Activated CD8-positive, alpha-beta memory T cell treated with anti-CD3 and anti-CD28 coated beads for 48 hours (primary cell): ENCODE data around the gene WDR7.

Experiments
- DNase-seq, 3 experiments: peaks; one replicate each; pipeline ENCODE4 v3.0.0-alpha.2; 2020; ENCODE audit warnings: low read depth in 2 of 3, low spot score in 2 of 3

WDR7 gene

DNA sequence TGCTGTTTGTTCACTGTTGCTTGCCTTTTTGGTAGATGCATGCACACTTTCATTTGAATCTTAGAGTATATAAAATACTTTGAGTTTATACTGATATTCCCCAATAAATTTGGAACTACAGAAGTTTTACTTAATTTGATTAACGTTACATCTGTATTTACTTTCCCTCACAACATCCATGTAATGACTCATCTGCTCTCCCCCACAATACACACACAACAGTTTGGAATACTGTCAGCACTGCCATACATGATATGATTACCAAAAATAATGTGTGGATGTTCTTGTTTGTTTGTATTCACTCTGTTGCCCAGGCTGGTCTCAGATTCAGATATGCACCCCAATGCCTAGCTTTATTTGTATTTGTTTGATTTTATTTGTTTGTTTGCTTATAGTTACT is 144.2 kb downstream of the WDR7 start:
- DNase-seq, result no peak

DNA sequence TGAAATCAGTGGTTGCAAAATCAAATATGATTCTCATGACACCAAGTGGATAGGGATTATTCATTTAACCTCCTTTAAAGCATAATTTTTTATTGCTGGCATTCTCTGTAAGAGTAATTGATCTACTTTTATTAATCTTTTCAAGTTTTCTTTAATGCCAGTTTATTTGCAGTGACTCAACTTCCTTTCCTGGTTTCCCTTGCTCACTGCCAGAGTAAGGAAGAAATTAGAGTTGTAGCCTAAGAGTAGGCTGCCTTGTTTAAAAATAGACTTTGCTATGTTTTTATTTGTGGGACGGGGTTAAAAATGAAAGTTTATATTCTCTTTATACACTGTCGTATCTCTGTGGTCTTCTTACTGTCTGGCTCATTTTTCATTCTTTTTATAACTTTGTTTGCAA is 148.6 kb downstream of the WDR7 start:
- DNase-seq, result no peak

GRCh38 chr18:56803051-56803450 is 151.9 kb downstream of the WDR7 start:
- DNase-seq, result no peak

DNA sequence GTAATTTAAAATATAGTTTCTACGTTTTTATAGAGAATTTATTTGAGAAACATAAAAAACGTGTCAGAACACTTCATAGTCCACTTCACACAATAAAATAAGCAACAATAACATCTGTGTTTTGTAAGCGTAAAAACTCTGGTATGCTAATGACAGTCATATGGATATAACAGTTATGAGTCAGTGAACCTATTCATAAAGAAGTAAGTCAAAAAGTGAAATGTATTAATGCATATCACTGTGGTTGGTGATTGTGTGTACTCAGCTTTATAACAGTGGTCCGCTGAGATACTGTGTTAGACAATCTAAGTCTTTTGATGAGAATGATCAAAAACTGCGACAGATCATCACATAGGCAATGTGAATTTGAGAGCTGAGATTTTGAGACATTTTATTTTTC is 153.2 kb downstream of the WDR7 start:
- DNase-seq, result no peak

- DNase-seq, result no peak
Observed at GRCh38 chr18:56807901-56808300, 156.7 kb downstream of the WDR7 start.

- DNase-seq, result no peak
Observed at GRCh38 chr18:56812674-56813073, 161.5 kb downstream of the WDR7 start.

DNA sequence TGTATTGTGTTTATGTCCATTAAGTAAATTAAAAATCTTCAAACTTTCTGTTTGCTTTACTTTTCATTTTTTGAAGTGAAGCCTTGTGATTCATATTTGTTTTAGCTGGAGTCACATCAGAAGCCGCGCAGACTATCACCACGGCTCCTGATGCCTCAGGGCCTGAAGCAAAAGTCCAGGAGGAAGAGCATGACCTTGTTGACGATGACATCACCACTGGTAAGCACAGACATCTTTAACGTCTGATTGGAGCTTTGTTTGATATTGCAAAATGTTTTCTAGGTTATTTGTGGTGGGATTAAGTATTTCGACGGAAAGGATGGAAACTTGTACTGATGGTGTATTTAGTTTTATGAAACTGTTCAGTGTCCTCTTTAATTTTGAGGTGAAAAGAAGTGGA is 164.8 kb downstream of the WDR7 start:
- DNase-seq, result no peak

DNA sequence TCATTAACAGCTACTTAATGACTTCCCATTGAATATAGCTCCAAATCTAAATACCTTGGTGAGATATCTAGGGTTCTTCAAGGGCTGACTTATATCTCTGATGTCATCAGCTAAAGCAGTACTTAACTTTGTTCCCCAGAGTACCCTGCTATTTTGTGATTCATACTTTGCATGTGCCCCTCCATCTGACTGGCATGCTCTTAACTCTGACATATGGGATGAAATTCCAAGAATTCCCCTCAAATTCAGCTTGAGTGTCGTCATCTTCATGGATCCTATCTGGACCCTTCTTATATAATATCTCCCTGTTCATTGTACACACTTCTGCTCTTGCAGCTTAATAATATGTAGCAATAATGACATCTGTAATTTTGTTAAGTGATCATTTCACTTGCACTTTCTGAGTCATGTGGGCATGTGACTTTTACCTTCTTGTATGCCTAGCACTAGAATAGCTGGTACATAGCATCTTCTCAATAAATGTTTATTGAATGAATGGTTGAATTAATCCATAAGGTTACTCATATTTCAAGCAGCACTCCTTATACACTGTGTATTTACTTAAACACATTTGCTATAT is 172.9 kb downstream of the WDR7 start:
- DNase-seq, result no peak

- DNase-seq, result no peak
Observed at GRCh38 chr18:56825321-56825720, 174.2 kb downstream of the WDR7 start.

- DNase-seq, result no peak
Observed at GRCh38 chr18:56825878-56826277, 174.7 kb downstream of the WDR7 start.

- no peak for DNase-seq
Observed at GRCh38 chr18:56831988-56832387, 180.8 kb downstream of the WDR7 start.

- no peak for DNase-seq
Observed at GRCh38 chr18:56835331-56835730, 184.2 kb downstream of the WDR7 start.

DNA sequence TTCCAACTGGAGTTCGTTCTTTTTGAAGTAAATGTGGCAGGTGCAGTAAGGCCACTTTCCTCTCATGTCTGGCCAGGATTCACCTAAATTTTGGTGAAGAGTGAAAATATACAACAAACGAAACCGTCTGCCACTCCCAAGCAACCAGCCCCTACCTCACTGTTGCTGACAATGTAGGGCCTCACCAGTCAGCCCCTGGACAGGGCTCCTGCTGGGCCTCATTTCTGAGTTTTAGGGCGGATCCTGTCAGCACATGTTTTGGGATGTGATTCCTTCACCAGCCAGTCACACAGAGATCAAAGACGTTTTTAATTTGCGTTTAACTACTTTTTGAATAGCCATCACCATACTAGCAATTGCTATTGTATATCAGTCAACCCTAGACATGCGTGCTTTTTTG is 185.0 kb downstream of the WDR7 start:
- DNase-seq, result no peak

GRCh38 chr18:56841836-56842235 is 190.7 kb downstream of the WDR7 start:
- DNase-seq, result no peak

DNA sequence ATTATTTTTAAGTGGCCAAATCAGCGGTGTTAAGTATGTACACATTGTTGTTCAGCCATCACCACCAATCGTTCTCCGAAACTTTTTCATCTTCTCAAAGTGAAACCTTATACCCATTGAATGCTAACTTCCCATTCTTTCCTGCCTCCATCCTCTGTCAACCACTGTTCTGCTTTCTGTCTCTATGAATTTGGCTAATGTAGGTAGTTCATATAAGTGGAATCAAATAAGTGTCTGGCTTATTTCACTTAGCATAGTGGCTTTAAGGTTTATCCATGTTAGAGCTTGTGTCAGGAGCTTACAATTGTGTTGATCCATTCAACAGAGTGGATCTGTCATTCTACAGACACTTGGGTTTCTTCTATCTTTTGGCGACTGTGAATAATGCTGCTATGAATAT is 192.1 kb downstream of the WDR7 start:
- DNase-seq, result no peak

GRCh38 chr18:56844556-56844955 is 193.4 kb downstream of the WDR7 start:
- DNase-seq, result no peak

DNA sequence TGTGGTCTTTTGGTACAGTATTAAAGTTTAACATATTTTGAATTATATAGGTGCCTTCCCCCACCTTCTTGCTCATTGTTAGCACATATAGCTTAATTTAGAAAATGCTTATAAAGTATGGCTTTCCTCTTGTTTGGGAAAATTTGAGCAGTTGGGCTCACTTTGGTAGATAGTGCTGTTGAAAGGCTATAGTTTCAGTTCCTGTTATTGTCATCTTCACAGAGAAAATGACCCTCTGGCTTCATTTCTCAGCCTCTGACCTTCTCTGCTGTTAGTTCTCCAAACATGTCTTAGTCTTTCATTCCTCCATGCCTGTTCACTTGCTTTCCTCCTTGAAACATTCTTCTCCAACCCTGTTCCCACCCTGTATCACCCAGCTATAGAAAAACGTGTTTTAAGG is 200.6 kb downstream of the WDR7 start:
- DNase-seq, result no peak

DNA sequence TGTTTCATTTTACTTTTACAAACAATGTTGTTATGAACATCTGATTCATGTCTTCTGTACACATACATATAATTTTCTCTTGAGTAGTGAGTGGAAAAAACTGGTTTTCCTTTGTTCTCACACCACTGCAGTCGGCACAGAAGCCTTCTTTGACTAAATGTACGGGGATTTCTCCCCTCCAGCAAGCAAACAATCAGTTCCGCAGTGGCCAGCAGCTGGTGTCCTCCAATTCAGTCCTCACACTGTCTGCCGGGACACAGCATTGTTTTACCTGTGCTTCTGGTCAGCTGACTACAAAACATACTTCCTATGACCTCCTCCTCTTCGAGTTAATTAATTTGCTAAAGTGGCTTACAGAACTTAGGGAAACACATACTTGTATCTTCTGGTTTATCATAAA is 202.8 kb downstream of the WDR7 start:
- DNase-seq, result no peak

GRCh38 chr18:56861244-56861643 is 210.1 kb downstream of the WDR7 start:
- DNase-seq, result no peak

GRCh38 chr18:56869189-56869777 is 218.1 kb downstream of the WDR7 start:
- DNase-seq, result no peak

- no peak for DNase-seq
Observed at GRCh38 chr18:56870982-56871381, 219.8 kb downstream of the WDR7 start.

DNA sequence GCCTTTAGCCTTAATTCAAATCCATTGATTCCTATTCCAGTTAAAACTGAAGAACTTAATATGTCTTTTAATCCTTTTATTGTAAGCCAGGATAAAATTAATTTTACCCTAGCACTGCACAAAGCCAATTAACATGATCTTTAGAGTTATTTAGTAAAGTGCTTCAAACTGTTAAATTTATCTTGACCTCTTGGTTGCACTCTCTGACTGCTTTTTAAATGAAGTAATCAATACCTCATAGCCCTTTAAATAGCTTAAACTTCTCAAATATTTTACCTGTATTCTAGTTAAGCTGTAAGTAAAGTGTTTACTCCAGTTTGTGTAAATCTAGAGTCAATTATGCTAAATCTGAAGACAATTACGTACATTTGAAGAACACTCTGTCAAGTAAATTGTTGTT is 221.0 kb downstream of the WDR7 start:
- no peak for DNase-seq

DNA sequence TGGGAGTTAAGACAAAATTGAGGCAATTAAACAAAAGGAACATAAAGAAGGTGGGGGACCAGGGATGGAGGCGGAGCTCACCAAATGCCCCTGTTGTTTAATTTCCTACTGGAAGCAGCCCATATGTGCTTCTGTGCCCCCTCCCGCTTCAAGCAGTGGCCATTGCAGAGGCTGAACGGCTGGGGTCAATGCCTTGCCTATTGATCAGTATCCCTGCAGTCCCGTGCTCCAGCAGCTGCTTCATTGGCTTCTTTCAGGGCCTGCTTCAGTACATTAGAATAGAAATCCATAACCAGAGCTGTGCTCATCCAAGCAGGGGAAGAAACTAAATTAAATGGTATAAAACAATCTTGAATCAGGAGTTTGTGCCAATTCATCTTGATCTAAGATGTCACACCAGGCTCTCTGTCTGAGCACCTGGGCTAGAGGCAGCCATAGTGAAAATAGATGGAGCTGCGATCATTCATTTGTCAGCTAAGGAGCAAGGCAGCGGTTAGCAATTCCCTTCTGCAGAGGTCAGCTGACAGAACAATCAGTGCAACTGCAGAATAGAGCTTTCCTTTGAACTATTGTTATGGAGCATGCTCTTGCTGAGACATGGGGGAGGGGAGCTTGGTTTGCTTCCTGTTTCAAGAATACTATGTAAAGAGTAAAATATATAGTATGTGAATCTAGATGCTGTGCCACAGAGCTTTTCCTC is 222.4 kb downstream of the WDR7 start:
- DNase-seq, result no peak
